Natural killer cell (primary cell): ENCODE data around the gene MGAT4C. TPM values are rescaled to one million over a fixed set of nuclear protein-coding genes. Genes with fewer than 3 reads are reported as not detected.
A peak's percentile ranks its signal among the peaks of the same experiment; 100 is the strongest.

Experiments used
- ATAC-seq, 3 donors: fragments of 150-1000 bp in 2 of 3; fragments of 200-7000 bp in 1 of 3; cut with Tn5 transposase; 1 replicate in 1 of 3; 2 replicates in 2 of 3; pipeline ENCODE4 v1.10.0; 2021; ENCODE audit warnings: mild to moderate bottlenecking in 2 of 3, moderate library complexity in 2 of 3
- DNase-seq, 2 donors: peaks; one replicate each; pipeline versions ENCODE4 v3.0.0 to v3.0.0-alpha.2; 2013 to 2021; ENCODE audit warnings: mixed read lengths in 1 of 2
- H3K27ac ChIP-seq: one replicate; pipeline ENCODE4 v1.5.1; 2013; ENCODE audit warnings: mild to moderate bottlenecking, low read length
- H3K27me3 ChIP-seq: one replicate; pipeline ENCODE4 v1.6.1; 2013; ENCODE audit warnings: low read length; ENCODE audit not compliant: control insufficient read depth, insufficient read depth
- H3K36me3 ChIP-seq: one replicate; pipeline ENCODE4 v1.6.1; 2013; ENCODE audit warnings: low read length; ENCODE audit not compliant: control insufficient read depth, insufficient read depth
- H3K4me1 ChIP-seq: one replicate; pipeline ENCODE4 v1.6.1; 2013; ENCODE audit warnings: low read length; ENCODE audit not compliant: control insufficient read depth, insufficient read depth
- H3K4me3 ChIP-seq: one replicate; pipeline ENCODE4 v1.5.1; 2013; ENCODE audit warnings: low read length
- H3K9me3 ChIP-seq: one replicate; pipeline ENCODE4 v1.6.1; 2013; ENCODE audit warnings: low read length; ENCODE audit not compliant: control insufficient read depth, insufficient read depth
- H3K27ac Mint-ChIP-seq, 2 donors: one replicate each; pipeline ENCODE4 v1.8.0; 2022; ENCODE audit warnings: mild to moderate bottlenecking in 2 of 2, mixed read lengths in 2 of 2, moderate library complexity in 1 of 2
- H3K27me3 Mint-ChIP-seq, 2 donors: one replicate each; pipeline ENCODE4 v1.8.0; 2022; ENCODE audit warnings: low read depth in 2 of 2, mixed read lengths in 2 of 2
- H3K36me3 Mint-ChIP-seq: one replicate; pipeline ENCODE4 v1.8.0; 2022; ENCODE audit warnings: mixed read lengths
- H3K4me1 Mint-ChIP-seq, 2 donors: one replicate each; pipeline ENCODE4 v1.8.0; 2022; ENCODE audit warnings: mixed read lengths in 2 of 2
- H3K4me3 Mint-ChIP-seq: one replicate; pipeline ENCODE4 v1.8.0; 2022; ENCODE audit warnings: mild to moderate bottlenecking, moderate library complexity, mixed read lengths
- H3K9me3 Mint-ChIP-seq, 2 donors: one replicate each; pipeline ENCODE4 v1.8.0; 2022; ENCODE audit warnings: mixed read lengths in 2 of 2
- WGBS: methylation state at CpG from one replicate; pipeline ENCODE4 v1.1.7; 2013; ENCODE audit warnings: missing lambda C conversion rate; ENCODE audit not compliant: insufficient coverage; 5-methylcytosine and 5-hydroxymethylcytosine counted together
- intact Hi-C: fragments of 100-400 bp; cut with micrococcal nuclease; formaldehyde crosslinking; loops from one replicate; pipeline ENCODE4 v1.14.2; 2022
- total RNA-seq, 4 donors: library from RNA; stranded (reverse); fragments of 120-200 nt in 1 of 4; gene quantifications; one replicate each; pipeline versions ENCODE4 v1.2.3 to v1.2.4, GENCODE V29; 2013 to 2022
- TF ChIP-seq, protein P1 (sequence below): fragments of 200-600 bp; IDR thresholded peaks from one replicate; pipeline ENCODE4 v1.8.0; 2022; ENCODE audit warnings: antibody characterized with exemption

Gene MGAT4C
- total RNA-seq, 3 donors from 2014 or later (not counting 1 experiment from before 2014, with no cell fraction given): not detected

DNA sequence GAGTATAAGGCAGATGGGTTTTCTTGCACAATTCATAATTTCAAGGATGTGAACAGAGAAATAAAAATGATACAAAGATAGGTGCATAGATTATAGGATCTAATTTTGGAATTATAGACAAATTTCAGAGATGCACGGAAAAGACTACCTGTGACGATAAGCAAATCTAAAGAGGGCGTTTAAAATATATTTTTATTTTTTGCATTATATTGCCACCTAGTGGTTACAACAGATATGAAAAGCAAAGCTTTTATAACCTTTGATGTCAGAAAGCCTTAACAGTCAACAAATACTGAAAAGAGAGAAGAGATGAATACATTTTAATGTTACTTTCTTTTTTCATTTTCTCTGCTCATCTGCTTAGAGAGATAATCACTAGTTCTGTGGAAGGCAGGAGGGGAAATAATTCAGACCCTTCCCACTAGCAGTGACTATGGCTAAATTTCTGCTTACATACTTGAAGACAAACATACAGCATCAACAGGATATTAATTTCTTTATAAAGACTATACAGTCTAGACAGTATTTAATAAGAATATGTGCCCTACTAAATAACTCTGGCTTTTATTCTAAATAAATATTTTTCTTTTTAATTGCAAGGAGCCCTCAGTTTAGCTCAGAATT is 335.8 kb downstream of the MGAT4C start:
- Mint-ChIP-seq H3K4me1 (no peaks in the 10 kb centered on the region), H3K36me3 (no peaks in the 10 kb centered on the region), H3K4me3 (no peak overlapping the region), H3K27me3 (no peaks in the 10 kb centered on the region), H3K27ac (no peak overlapping the region), H3K9me3 (no peaks in the 10 kb centered on the region)
- Histone ChIP-seq H3K9me3 (no peaks in the 10 kb centered on the region), H3K27ac (no peak overlapping the region), H3K27me3 (no peaks in the 10 kb centered on the region), H3K36me3 (no peaks in the 10 kb centered on the region), H3K4me1 (no peaks in the 10 kb centered on the region), H3K4me3 (no peak overlapping the region)
- TF ChIP-seq, protein P1, sequence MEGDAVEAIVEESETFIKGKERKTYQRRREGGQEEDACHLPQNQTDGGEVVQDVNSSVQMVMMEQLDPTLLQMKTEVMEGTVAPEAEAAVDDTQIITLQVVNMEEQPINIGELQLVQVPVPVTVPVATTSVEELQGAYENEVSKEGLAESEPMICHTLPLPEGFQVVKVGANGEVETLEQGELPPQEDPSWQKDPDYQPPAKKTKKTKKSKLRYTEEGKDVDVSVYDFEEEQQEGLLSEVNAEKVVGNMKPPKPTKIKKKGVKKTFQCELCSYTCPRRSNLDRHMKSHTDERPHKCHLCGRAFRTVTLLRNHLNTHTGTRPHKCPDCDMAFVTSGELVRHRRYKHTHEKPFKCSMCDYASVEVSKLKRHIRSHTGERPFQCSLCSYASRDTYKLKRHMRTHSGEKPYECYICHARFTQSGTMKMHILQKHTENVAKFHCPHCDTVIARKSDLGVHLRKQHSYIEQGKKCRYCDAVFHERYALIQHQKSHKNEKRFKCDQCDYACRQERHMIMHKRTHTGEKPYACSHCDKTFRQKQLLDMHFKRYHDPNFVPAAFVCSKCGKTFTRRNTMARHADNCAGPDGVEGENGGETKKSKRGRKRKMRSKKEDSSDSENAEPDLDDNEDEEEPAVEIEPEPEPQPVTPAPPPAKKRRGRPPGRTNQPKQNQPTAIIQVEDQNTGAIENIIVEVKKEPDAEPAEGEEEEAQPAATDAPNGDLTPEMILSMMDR: peak; percentile 68
- peak in 1 of 3 donors; percentile 45 for ATAC-seq
- WGBS: 0% methylated on average over 1 of the region's 3 CpGs
- peak in 1 of 2 donors; percentile 11 for DNase-seq
- intact Hi-C loops: loop anchor here (1.0 to 5.0 kb wide), 3 partner anchors 452 to 1048 kb away; no protein-coding TSS in a partner anchor
